Upper lobe of left lung (tissue), 6 donors: ENCODE measurements around the gene EXD3. TPM values are rescaled to one million over a fixed set of nuclear protein-coding genes. Genes with fewer than 3 reads are reported as not detected.
"Not testable (repeated sequence)": the region's sequence is repeated elsewhere in the genome, so short reads cannot be mapped to it uniquely, and the experiment has no call there.

Source experiments
- ATAC-seq, 2 donors: fragments of 200-7000 bp; cut with Tn5 transposase; one replicate each; pipeline ENCODE4 v1.9.1; 2022; ENCODE audit warnings: mild to moderate bottlenecking in 2 of 2, moderate library complexity in 2 of 2; ENCODE audit not compliant: low FRiP score in 2 of 2
- DNase-seq, 2 donors: peaks; one replicate each; pipeline ENCODE4 v3.0.0-alpha.2; 2019 to 2020
- H3K27ac ChIP-seq, 4 donors: fragments of 200-600 bp; sonication (generic); one replicate each; pipeline ENCODE4 v1.5.1; 2016 to 2019
- H3K27me3 ChIP-seq, 4 donors: fragments of 200-600 bp; sonication (generic); one replicate each; pipeline ENCODE4 v1.5.1; 2017 to 2019
- H3K36me3 ChIP-seq, 4 donors: fragments of 200-600 bp; sonication (generic); one replicate each; pipeline ENCODE4 v1.5.1; 2016 to 2019
- H3K4me1 ChIP-seq, 4 donors: fragments of 200-600 bp; sonication (generic); one replicate each; pipeline ENCODE4 v1.5.1; 2018 to 2019
- H3K4me3 ChIP-seq, 4 donors: fragments of 200-600 bp; sonication (generic); one replicate each; pipeline ENCODE4 v1.5.1; 2017 to 2019; ENCODE audit warnings: mild to moderate bottlenecking in 2 of 4, moderate library complexity in 1 of 4
- H3K9me3 ChIP-seq, 4 donors: fragments of 200-600 bp; sonication (generic); one replicate each; pipeline ENCODE4 v1.5.1; 2018 to 2019
- CTCF ChIP-seq, 6 experiments: fragments of 450-650 bp in 4 of 6; fragments of 200-600 bp in 2 of 6; sonication (generic) in 2 of 6; IDR thresholded peaks; one replicate each; pipeline ENCODE4 v1.5.1; 2016 to 2019; ENCODE audit warnings: antibody characterized with exemption in 6 of 6
- EP300 ChIP-seq, 4 donors: sonication (generic); formaldehyde crosslinking; IDR thresholded peaks; one replicate each; pipeline ENCODE4 v1.5.1; 2017; ENCODE audit warnings: antibody characterized with exemption in 4 of 4, control low read depth in 2 of 4
- POLR2A ChIP-seq, 4 donors: fragments of 450-650 bp; IDR thresholded peaks; one replicate each; pipeline ENCODE4 v1.5.1; 2016 to 2017; ENCODE audit warnings: antibody characterized with exemption in 4 of 4, mild to moderate bottlenecking in 2 of 4
- POLR2AphosphoS5 ChIP-seq, 2 donors: sonication (generic); formaldehyde crosslinking; IDR thresholded peaks; one replicate each; pipeline ENCODE4 v1.5.1; 2017; ENCODE audit warnings: antibody characterized with exemption in 2 of 2
- WGBS, 2 donors: methylation state at CpG; one replicate each; pipeline ENCODE4 v1.1.5; 2017 to 2018; 5-methylcytosine and 5-hydroxymethylcytosine counted together
- total RNA-seq, 6 donors: library from RNA; depleted of rRNA in 4 of 6; stranded (reverse); fragments of >200 nt in 4 of 6; gene quantifications; one replicate each; pipeline versions ENCODE4 v1.1.0 to v1.2.1, GENCODE V29; 2016 to 2021
- donor health status: DM: no; HTN: no; CAD: no; lungs with moderate emphysema.
- donor health status: DM: no; HTN: yes; CAD: no; lungs with severe emphysema.

The EXD3 gene
- total RNA-seq, 6 donors from 2014 or later: 12.3 to 118 (median 24.8) TPM

- no peak overlapping the region for H3K4me3 ChIP-seq
- peaks cover 0 to 15% (median 6%) of the 10 kb centered on the region in 4 donors for H3K4me1 ChIP-seq
- WGBS, 2 donors: 84 to 100% methylated on average over 3 to 5 of the region's 16 CpGs
- no peak overlapping the region for H3K27ac ChIP-seq
- H3K27me3 ChIP-seq: no peaks in the 10 kb centered on the region
- ATAC-seq (no peak), DNase-seq (no peak)
- peaks cover 0 to 4% (median 0%) of the 10 kb centered on the region in 4 donors for H3K36me3 ChIP-seq
- TF ChIP-seq EP300 (IDR thresholded peaks at IDR 0.05) (no peak), CTCF (IDR thresholded peaks at IDR 0.05) (no peak), POLR2AphosphoS5 (IDR thresholded peaks at IDR 0.05) (no peak), POLR2A (IDR thresholded peaks at IDR 0.05) (no peak)
- H3K9me3 ChIP-seq: no peaks in the 10 kb centered on the region
These were observed 42.8 kb downstream of the EXD3 start for GRCh38 chr9:137380171-137380570.

- Histone ChIP-seq H3K27ac (no peak overlapping the region), H3K4me1 (peaks cover 0 to 15% (median 6%) of the 10 kb centered on the region in 4 donors), H3K36me3 (peaks cover 0 to 4% (median 0%) of the 10 kb centered on the region in 4 donors), H3K9me3 (no peaks in the 10 kb centered on the region), H3K4me3 (no peak overlapping the region), H3K27me3 (no peaks in the 10 kb centered on the region)
- DNase-seq (peak in 1 of 2 donors; percentile 59), ATAC-seq (no peak)
- TF ChIP-seq POLR2AphosphoS5 (IDR thresholded peaks at IDR 0.05): no peak
- no peak for TF ChIP-seq POLR2A (IDR thresholded peaks at IDR 0.05)
- TF ChIP-seq CTCF (IDR thresholded peaks at IDR 0.05): no peak
- WGBS, 2 donors: 82 to 93% methylated on average over 12 of the region's 12 CpGs
These were observed 43.2 kb downstream of the EXD3 start for GRCh38 chr9:137379761-137380161.

- peak in 1 of 2 donors; percentile 56 for DNase-seq
- ATAC-seq, H3K4me3 ChIP-seq, H3K27me3 ChIP-seq, H3K27ac ChIP-seq, H3K36me3 ChIP-seq, H3K9me3 ChIP-seq: not testable (repeated sequence)
- 91% methylated on average over 17 to 27 of the region's 37 CpGs for WGBS, 2 donors
- H3K4me1 ChIP-seq: peaks cover 0 to 15% (median 6%) of the 10 kb centered on the region in 4 donors
These were observed 44.1 kb downstream of the EXD3 start for GRCh38 chr9:137378688-137379410.

GRCh38 chr9:137376386-137376785 is 46.6 kb downstream of the EXD3 start:
- no peaks in the 10 kb centered on the region for H3K9me3 ChIP-seq
- TF ChIP-seq EP300 (IDR thresholded peaks at IDR 0.05) (no peak), POLR2A (IDR thresholded peaks at IDR 0.05) (no peak), POLR2AphosphoS5 (IDR thresholded peaks at IDR 0.05) (no peak), CTCF (IDR thresholded peaks at IDR 0.05) (no peak)
- H3K4me1 ChIP-seq: no peaks in the 10 kb centered on the region

GRCh38 chr9:137375321-137376058 is 47.5 kb downstream of the EXD3 start:
- H3K4me3 ChIP-seq: no peak overlapping the region
- no peak for ATAC-seq
- H3K27ac ChIP-seq: no peak overlapping the region
- TF ChIP-seq POLR2A (IDR thresholded peaks at IDR 0.05): no peak
- no peak for TF ChIP-seq POLR2AphosphoS5 (IDR thresholded peaks at IDR 0.05)
- TF ChIP-seq EP300 (IDR thresholded peaks at IDR 0.05): no peak
- TF ChIP-seq CTCF (IDR thresholded peaks at IDR 0.05): no peak
- DNase-seq: no peak
- no peaks in the 10 kb centered on the region for H3K27me3 ChIP-seq
- WGBS, 2 donors: 93 to 95% methylated on average over 11 of the region's 11 CpGs
- H3K4me1 ChIP-seq: no peaks in the 10 kb centered on the region
- H3K36me3 ChIP-seq: peaks cover 0 to 23% (median 9%) of the 10 kb centered on the region in 4 donors
- no peaks in the 10 kb centered on the region for H3K9me3 ChIP-seq

More at GRCh38 chr9:137376386-137376785, 46.6 kb downstream of the EXD3 start:
- DNase-seq: no peak
- ATAC-seq: no peak
- H3K27ac ChIP-seq: no peak overlapping the region
- no peaks in the 10 kb centered on the region for H3K27me3 ChIP-seq
- peaks cover 0 to 23% (median 6%) of the 10 kb centered on the region in 4 donors for H3K36me3 ChIP-seq
- WGBS, 2 donors: 91 to 94% methylated on average over 12 of the region's 12 CpGs
- no peak overlapping the region for H3K4me3 ChIP-seq
